ENCODE results near the gene GNPTG. TPM values are rescaled to one million over a fixed set of nuclear protein-coding genes. Genes with fewer than 3 reads are reported as not detected.

GNPTG gene
- total and polyA plus RNA-seq, 2 of the 13 experiments (the other 11 are each of a cell fraction or from before 2014, with no cell fraction given) = 22.7 to 71.1 TPM

DNA sequence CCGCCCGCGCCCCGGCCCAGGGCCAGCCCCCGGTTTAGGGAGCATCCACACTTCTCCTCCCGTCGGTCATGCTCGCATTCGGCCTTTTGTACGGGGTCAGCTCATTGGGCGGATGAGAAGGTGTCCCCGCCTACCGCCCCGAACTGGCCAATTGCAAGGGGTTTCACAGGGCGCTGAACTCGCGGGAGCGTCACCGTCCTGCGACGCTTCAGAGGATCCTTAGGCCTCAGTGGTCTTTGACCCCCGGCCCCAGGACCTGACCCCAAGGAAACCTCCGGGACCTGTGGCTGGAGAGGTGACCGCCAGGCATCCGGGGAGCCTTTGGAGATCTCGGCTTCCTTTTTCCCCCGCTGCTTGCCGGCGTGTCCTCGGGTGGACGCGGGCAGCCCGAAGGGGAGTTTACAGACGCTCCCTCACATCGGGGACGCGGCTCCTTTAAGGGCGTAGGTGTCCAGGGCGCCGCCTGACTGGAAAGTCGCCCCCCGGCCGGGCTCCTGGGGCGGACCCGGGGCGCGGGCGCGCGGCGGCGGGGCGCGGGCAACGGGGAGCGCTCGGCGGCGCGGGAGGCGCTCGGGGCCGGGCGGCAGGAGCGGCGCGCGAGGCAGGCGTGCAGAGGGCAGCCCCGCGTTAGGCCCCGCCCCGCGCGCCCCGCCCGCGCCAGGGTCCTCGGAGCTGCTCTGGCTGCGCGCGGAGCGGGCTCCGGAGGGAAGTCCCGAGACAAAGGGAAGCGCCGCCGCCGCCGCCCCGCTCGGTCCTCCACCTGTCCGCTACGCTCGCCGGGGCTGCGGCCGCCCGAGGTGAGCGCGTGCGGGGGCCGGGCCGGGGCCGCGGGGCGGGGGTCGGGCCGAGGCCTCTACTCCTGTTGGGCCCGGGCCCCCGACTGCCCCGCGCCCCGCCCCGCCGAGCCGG, 42.5 kb upstream of the GNPTG start, which contains the start of gene UBE2I (continued):
- TF ChIP-seq CEBPZ (IDR thresholded peaks at IDR 0.05; ENCODE audit: low read length) = no peak
- peak; percentile 66; the same call in 1 of the 2 replicates for TF ChIP-seq ZNF350 (CRISPR knock-in tag; IDR thresholded peaks at IDR 0.05; ENCODE audit: borderline replicate concordance, low read depth)
- no peak for TF ChIP-seq ZNF557 (CRISPR knock-in tag; IDR thresholded peaks at IDR 0.05)
- TF ChIP-seq U2AF2 (IDR thresholded peaks at IDR 0.05; ENCODE audit: low read depth, low read length) = no peak
- TF ChIP-seq ZNF484 (CRISPR knock-in tag; IDR thresholded peaks at IDR 0.05; ENCODE audit: borderline replicate concordance, low read depth) = 0 out of 2 replicates have a peak, but pooled peaks have one; percentile 40
- TF ChIP-seq ZSCAN31 (CRISPR knock-in tag; IDR thresholded peaks at IDR 0.05; ENCODE audit: low read depth) = peak; percentile 71; the same call in 1 of the 2 replicates
- TF ChIP-seq KAT7 (CRISPR knock-in tag; IDR thresholded peaks at IDR 0.05; ENCODE audit: borderline replicate concordance) = no peak
- TF ChIP-seq IRF1 (CRISPR knock-in tag; IDR thresholded peaks at IDR 0.05; ENCODE audit: low read depth) = no peak
- TF ChIP-seq ZNF431 (CRISPR knock-in tag; IDR thresholded peaks at IDR 0.05; ENCODE audit: borderline replicate concordance, low read depth) = peak; percentile 71; the same call in 1 of the 2 replicates
- TF ChIP-seq NFATC3 (CRISPR knock-in tag; IDR thresholded peaks at IDR 0.05) = 0 out of 2 replicates have a peak, but pooled peaks have one; percentile 40
- TF ChIP-seq TSC22D2 (CRISPR knock-in tag; IDR thresholded peaks at IDR 0.05; ENCODE audit: borderline replicate concordance) = peak; percentile 49; the same call in 1 of the 2 replicates
- peak; percentile 65; the same call in 1 of the 2 replicates for TF ChIP-seq ZFP41 (CRISPR knock-in tag; IDR thresholded peaks at IDR 0.05; ENCODE audit: borderline replicate concordance)
- no peak; the same call in 1 of the 2 replicates for TF ChIP-seq ZNF574 (CRISPR knock-in tag; IDR thresholded peaks at IDR 0.05)
- TF ChIP-seq, protein P1, sequence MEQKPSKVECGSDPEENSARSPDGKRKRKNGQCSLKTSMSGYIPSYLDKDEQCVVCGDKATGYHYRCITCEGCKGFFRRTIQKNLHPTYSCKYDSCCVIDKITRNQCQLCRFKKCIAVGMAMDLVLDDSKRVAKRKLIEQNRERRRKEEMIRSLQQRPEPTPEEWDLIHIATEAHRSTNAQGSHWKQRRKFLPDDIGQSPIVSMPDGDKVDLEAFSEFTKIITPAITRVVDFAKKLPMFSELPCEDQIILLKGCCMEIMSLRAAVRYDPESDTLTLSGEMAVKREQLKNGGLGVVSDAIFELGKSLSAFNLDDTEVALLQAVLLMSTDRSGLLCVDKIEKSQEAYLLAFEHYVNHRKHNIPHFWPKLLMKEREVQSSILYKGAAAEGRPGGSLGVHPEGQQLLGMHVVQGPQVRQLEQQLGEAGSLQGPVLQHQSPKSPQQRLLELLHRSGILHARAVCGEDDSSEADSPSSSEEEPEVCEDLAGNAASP (CRISPR knock-in tag; IDR thresholded peaks at IDR 0.05; ENCODE audit: borderline replicate concordance) = peak; percentile 54
- TF ChIP-seq PCBP2 (optimal IDR thresholded peaks at IDR 0.05; ENCODE audit: low read depth, low read length, poor library complexity, severe bottlenecking) = no peak
- no peak for TF ChIP-seq ZFP37 (CRISPR knock-in tag; IDR thresholded peaks at IDR 0.05; ENCODE audit: borderline replicate concordance)
- TF ChIP-seq HOXA7 (CRISPR knock-in tag; IDR thresholded peaks at IDR 0.05) = no peak
- TF ChIP-seq, protein P2, sequence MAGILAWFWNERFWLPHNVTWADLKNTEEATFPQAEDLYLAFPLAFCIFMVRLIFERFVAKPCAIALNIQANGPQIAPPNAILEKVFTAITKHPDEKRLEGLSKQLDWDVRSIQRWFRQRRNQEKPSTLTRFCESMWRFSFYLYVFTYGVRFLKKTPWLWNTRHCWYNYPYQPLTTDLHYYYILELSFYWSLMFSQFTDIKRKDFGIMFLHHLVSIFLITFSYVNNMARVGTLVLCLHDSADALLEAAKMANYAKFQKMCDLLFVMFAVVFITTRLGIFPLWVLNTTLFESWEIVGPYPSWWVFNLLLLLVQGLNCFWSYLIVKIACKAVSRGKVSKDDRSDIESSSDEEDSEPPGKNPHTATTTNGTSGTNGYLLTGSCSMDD (CRISPR knock-in tag; IDR thresholded peaks at IDR 0.05) = no peak
